BJ (cell line): ENCODE results near the gene PPP1R13B. TPM values are rescaled to one million over a fixed set of nuclear protein-coding genes. Genes with fewer than 3 reads are reported as not detected.

Source experiments
- CTCF ChIA-PET: fragments of 350-600 bp; formaldehyde crosslinking; extraction: SDS; loops from one replicate; lab custom pipeline; 2021; ENCODE audit warnings: antibody characterized with exemption, inconsistent platforms; lab: Yijun Ruan, JAX
- POLR2A ChIA-PET: fragments of 300-600 bp; sonication (Branson Sonifier 250); formaldehyde crosslinking; extraction: SDS; loops from one replicate; lab custom pipeline; 2021; ENCODE audit warnings: antibody characterized with exemption; lab: Charles Lee
- DNase-seq: peaks from one replicate; pipeline ENCODE4 v3.0.0-alpha.2; 2011; ENCODE audit warnings: low read depth
- H3K27me3 ChIP-seq: 2 replicates; pipeline ENCODE4 v1.6.0; 2011; ENCODE audit warnings: low read length; ENCODE audit not compliant: control insufficient read depth, insufficient read depth
- H3K36me3 ChIP-seq: 2 replicates; pipeline ENCODE4 v1.5.1; 2011; ENCODE audit warnings: low read length; ENCODE audit not compliant: control insufficient read depth, insufficient read depth
- H3K4me3 ChIP-seq: 2 replicates; pipeline ENCODE4 v1.5.1; 2011; ENCODE audit warnings: low read depth, mild to moderate bottlenecking, control low read depth, low read length
- CTCF ChIP-seq: IDR thresholded peaks from 2 replicates; pipeline ENCODE4 v1.5.1; 2011; ENCODE audit warnings: low read depth, mild to moderate bottlenecking, control low read depth, inconsistent platforms, low read length, moderate library complexity; ENCODE audit not compliant: insufficient read depth
- polyA plus RNA-seq: library from polyadenylated mRNA; depleted of rRNA; stranded (reverse); fragments of >200 nt; gene quantifications from 2 replicates; pipeline ENCODE4 v1.2.3, GENCODE V29; 2011

PPP1R13B gene
- polyA plus RNA-seq, 1 experiment, result 3.3 TPM

DNA sequence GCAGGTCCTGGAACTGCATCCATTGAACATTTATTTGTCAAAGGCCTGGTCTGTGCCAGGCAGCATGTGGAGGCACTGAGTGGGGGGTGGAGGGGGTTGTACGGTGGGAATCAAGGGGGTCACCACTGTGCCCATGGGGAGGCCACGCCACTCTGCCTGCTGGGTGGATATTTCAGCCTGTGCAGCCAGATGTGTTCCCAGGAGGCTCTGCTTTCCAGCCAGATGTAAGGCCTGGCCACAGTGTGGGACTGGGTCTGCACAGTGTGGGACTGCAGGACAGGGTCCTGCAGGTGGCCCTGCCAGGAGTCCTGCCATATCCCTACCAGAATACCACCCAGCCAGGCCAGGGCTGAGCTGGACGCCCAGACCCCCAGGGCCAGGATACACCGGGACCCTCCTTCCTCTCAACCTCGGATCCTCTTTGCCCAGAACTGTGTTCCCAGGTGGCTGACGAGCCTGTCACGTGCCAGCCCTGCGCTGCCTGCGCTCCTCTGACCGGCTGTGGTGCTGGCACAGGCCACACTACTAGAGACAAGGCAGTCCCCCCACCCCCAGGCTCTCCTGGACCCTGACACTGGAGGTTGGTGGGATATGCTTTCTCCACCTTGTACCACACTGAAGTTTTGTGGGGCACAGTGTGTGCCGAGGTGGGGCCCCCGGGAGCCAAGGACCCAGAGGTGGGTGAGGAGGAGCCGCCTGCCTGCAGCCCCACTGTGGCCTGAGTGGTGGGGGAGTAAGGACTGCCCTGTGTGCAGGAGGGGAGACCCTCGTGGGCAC lies 149.6 kb downstream of the PPP1R13B start:
- ChIA-PET POLR2A (no interaction called here), CTCF (interaction anchor here (1.3 kb wide), 1 partner anchor 9 kb away, joined by 3 read pairs; no protein-coding TSS in a partner anchor)
- Histone ChIP-seq H3K36me3 (peaks cover 53% of the 10 kb centered on the region), H3K27me3 (no peaks in the 10 kb centered on the region), H3K4me3 (no peak overlapping the region)
- TF ChIP-seq CTCF, result no peak
- DNase-seq, result no peak

GRCh38 chr14:103697206-103697602 lies 150.2 kb downstream of the PPP1R13B start:
- POLR2A ChIA-PET, result no interaction called here
- CTCF ChIA-PET, result interaction anchor here (1.3 kb wide), 1 partner anchor 10 kb away, joined by 3 read pairs; no protein-coding TSS in a partner anchor
- no peaks in the 10 kb centered on the region for H3K27me3 ChIP-seq
- DNase-seq, result no peak
- H3K36me3 ChIP-seq, result peaks cover 53% of the 10 kb centered on the region
- TF ChIP-seq CTCF, result no peak
- H3K4me3 ChIP-seq, result no peak overlapping the region

- ChIA-PET CTCF (interaction anchor here (1.0 to 1.3 kb wide), 2 partner anchors 9 to 10 kb away, joined by 3 read pairs; no protein-coding TSS in a partner anchor), POLR2A (no interaction called here)
- no peak for TF ChIP-seq CTCF
- H3K36me3 ChIP-seq, result peaks cover 49% of the 10 kb centered on the region
- no peak for DNase-seq
- no peaks in the 10 kb centered on the region for H3K27me3 ChIP-seq
- no peak overlapping the region for H3K4me3 ChIP-seq
These were observed 150.8 kb downstream of the PPP1R13B start for GRCh38 chr14:103696466-103697071.

GRCh38 chr14:103696070-103696402 lies 151.3 kb downstream of the PPP1R13B start:
- CTCF ChIA-PET, result interaction anchor here (1.0 to 1.3 kb wide), 2 partner anchors 9 to 11 kb away, joined by 3 read pairs; no protein-coding TSS in a partner anchor
- TF ChIP-seq CTCF, result no peak
- no peak for DNase-seq
- POLR2A ChIA-PET, result no interaction called here
- Histone ChIP-seq H3K4me3 (no peak overlapping the region), H3K27me3 (no peaks in the 10 kb centered on the region), H3K36me3 (peaks cover 47% of the 10 kb centered on the region)

GRCh38 chr14:103695296-103696069 lies 151.9 kb downstream of the PPP1R13B start:
- POLR2A ChIA-PET, result no interaction called here
- H3K36me3 ChIP-seq, result peaks cover 43% of the 10 kb centered on the region

More at GRCh38 chr14:103695296-103696069, 151.9 kb downstream of the PPP1R13B start:
- Histone ChIP-seq H3K27me3 (no peaks in the 10 kb centered on the region), H3K4me3 (no peak overlapping the region)
- TF ChIP-seq CTCF, result no peak
- CTCF ChIA-PET, result interaction anchor here (1.0 kb wide), 1 partner anchor 8 kb away, joined by 3 read pairs; no protein-coding TSS in a partner anchor
- DNase-seq, result no peak
